ENCODE data around the gene PDE10A. TPM values are rescaled to one million over a fixed set of nuclear protein-coding genes. Genes with fewer than 3 reads are reported as not detected.

Gene PDE10A
- total RNA-seq, 1 experiment from 2014 or later: 3.1 TPM

- CTCF ChIA-PET: interaction anchor here (1.7 to 1.8 kb wide), 2 partner anchors 224 to 288 kb away, joined by 5 to 9 read pairs; no protein-coding TSS in a partner anchor
- Mint-ChIP-seq H3K4me1 (no peaks in the 10 kb centered on the region; the same call in 1 of the 2 replicates), H3K36me3 (peaks cover 18% of the 10 kb centered on the region), H3K4me3 (no peak overlapping the region), H3K27ac (no peak overlapping the region), H3K9me3 (peaks cover 15% of the 10 kb centered on the region), H3K27me3 (ENCODE audit: low read depth) (no peaks in the 10 kb centered on the region)
- DNase-seq (ENCODE audit: low spot score) (no peak), ATAC-seq (no peak)
- TF ChIP-seq TEAD1 (CRISPR knock-in tag; IDR thresholded peaks at IDR 0.05) (no peak), NR3C1 (CRISPR knock-in tag; conservative IDR thresholded peaks at IDR 0.05; ENCODE audit: low read depth) (no peak), GRHL2 (CRISPR knock-in tag; IDR thresholded peaks at IDR 0.05; ENCODE audit: insufficient replicate concordance, severe bottlenecking) (no peak), HMGA2 (CRISPR knock-in tag; IDR thresholded peaks at IDR 0.05) (no peak), ZNF317 (CRISPR knock-in tag; IDR thresholded peaks at IDR 0.05; ENCODE audit: borderline replicate concordance, low read depth) (no peak)
- POLR2A ChIA-PET: no interaction called here
These were observed 221.9 kb downstream of the PDE10A start for GRCh38 chr6:165441181-165441580.

- TF ChIP-seq ZNF425 (CRISPR knock-in tag; conservative IDR thresholded peaks at IDR 0.05): no peak
- H3K27me3 Mint-ChIP-seq (ENCODE audit: low read depth): no peaks in the 10 kb centered on the region
- ChIA-PET CTCF (interaction anchor here (0.7 to 3.3 kb wide), 38 partner anchors 8 to 419 kb away, joined by 3 to 25 read pairs (median 5); no protein-coding TSS in a partner anchor), POLR2A (no interaction called here)
- DNase-seq (ENCODE audit: low spot score) (no peak), ATAC-seq (peak; percentile 47)
- H3K4me3 Mint-ChIP-seq: no peak overlapping the region
- H3K27ac Mint-ChIP-seq: no peak overlapping the region
- no peaks in the 10 kb centered on the region for H3K4me1 Mint-ChIP-seq
- H3K36me3 Mint-ChIP-seq: peaks cover 18% of the 10 kb centered on the region
- H3K9me3 Mint-ChIP-seq: peaks cover 15% of the 10 kb centered on the region
These were observed 223.0 kb downstream of the PDE10A start for GRCh38 chr6:165439928-165440554.

- H3K27ac Mint-ChIP-seq: no peak overlapping the region
- CTCF ChIA-PET: no interaction called here
- H3K9me3 Mint-ChIP-seq: peaks cover 14% of the 10 kb centered on the region
- ATAC-seq: no peak
- TF ChIP-seq E2F1 (CRISPR knock-in tag; IDR thresholded peaks at IDR 0.05) (no peak), NR2C2 (CRISPR knock-in tag; IDR thresholded peaks at IDR 0.05) (no peak), TEAD4 (CRISPR knock-in tag; IDR thresholded peaks at IDR 0.05) (no peak), ZMAT4 (CRISPR knock-in tag; IDR thresholded peaks at IDR 0.05) (no peak), MXD4 (CRISPR knock-in tag; IDR thresholded peaks at IDR 0.05; ENCODE audit: borderline replicate concordance) (no peak)
- no peak overlapping the region for H3K4me3 Mint-ChIP-seq
- no peaks in the 10 kb centered on the region for H3K27me3 Mint-ChIP-seq (ENCODE audit: low read depth)
- POLR2A ChIA-PET: no interaction called here
- 0 out of 2 replicates have a peak, but pooled peaks cover 5% of the 10 kb centered on the region for H3K36me3 Mint-ChIP-seq
- H3K4me1 Mint-ChIP-seq: peaks cover under 1% of the 10 kb centered on the region
- no peak for DNase-seq (ENCODE audit: low spot score)
These were observed 236.1 kb downstream of the PDE10A start for GRCh38 chr6:165426892-165427291.

- no peak for DNase-seq (ENCODE audit: low spot score)
- CTCF ChIA-PET: no interaction called here
- Mint-ChIP-seq H3K36me3 (0 out of 2 replicates have a peak, but pooled peaks cover 5% of the 10 kb centered on the region), H3K4me3 (no peak overlapping the region), H3K27me3 (ENCODE audit: low read depth) (no peaks in the 10 kb centered on the region), H3K27ac (no peak overlapping the region), H3K4me1 (peaks cover 8% of the 10 kb centered on the region), H3K9me3 (peaks cover 12% of the 10 kb centered on the region)
- POLR2A ChIA-PET: no interaction called here
- no peak for ATAC-seq
- no peak for TF ChIP-seq ERG (CRISPR knock-in tag; IDR thresholded peaks at IDR 0.05)
- no peak for TF ChIP-seq ATF3 (CRISPR knock-in tag; conservative IDR thresholded peaks at IDR 0.05)
- no peak for TF ChIP-seq ZNF263 (CRISPR knock-in tag; IDR thresholded peaks at IDR 0.05; ENCODE audit: low read depth)
- TF ChIP-seq TP53 (CRISPR knock-in tag; IDR thresholded peaks at IDR 0.05): no peak
- no peak for TF ChIP-seq FOXP1 (CRISPR knock-in tag; IDR thresholded peaks at IDR 0.05; ENCODE audit: borderline replicate concordance)
- TF ChIP-seq ARID4B (CRISPR knock-in tag; IDR thresholded peaks at IDR 0.05; ENCODE audit: borderline replicate concordance): no peak
These were observed 240.8 kb downstream of the PDE10A start for GRCh38 chr6:165422192-165422591.

All from WTC11 (cell line).